Ammon's horn (tissue), 1 donor: ENCODE data around the gene TIPARP.

Source experiments
- DNase-seq: peaks from one replicate; pipeline ENCODE4 v3.0.0-alpha.2; 2016; ENCODE audit warnings: low spot score

Gene TIPARP, protein sequence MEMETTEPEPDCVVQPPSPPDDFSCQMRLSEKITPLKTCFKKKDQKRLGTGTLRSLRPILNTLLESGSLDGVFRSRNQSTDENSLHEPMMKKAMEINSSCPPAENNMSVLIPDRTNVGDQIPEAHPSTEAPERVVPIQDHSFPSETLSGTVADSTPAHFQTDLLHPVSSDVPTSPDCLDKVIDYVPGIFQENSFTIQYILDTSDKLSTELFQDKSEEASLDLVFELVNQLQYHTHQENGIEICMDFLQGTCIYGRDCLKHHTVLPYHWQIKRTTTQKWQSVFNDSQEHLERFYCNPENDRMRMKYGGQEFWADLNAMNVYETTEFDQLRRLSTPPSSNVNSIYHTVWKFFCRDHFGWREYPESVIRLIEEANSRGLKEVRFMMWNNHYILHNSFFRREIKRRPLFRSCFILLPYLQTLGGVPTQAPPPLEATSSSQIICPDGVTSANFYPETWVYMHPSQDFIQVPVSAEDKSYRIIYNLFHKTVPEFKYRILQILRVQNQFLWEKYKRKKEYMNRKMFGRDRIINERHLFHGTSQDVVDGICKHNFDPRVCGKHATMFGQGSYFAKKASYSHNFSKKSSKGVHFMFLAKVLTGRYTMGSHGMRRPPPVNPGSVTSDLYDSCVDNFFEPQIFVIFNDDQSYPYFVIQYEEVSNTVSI

GRCh38 chr3:156674046-156674910 lies at the start of gene TIPARP:
TIPARP (plus strand) TSS chr3:156674590; CDS start chr3:156677698, 3,108 bp downstream.
- DNase-seq = peak; percentile 98

DNA sequence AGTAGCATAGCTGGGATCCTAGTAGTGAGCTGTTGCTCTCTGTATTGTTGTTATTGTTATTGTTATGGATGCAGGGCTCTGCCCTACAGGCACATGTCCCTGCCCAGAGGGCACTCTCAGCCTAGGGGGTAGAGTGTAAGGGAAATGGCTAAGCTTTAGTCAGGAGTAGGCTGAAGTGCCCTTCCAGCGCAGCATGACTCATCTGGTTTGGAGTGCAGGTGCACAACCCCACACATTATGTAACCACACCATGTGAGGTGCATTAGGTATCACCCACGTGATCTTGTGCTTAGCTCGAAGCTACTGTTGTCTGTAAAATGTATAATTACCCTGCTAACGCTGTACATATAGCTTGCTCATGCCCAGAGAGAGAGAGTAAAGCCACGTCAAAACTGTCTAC lies 48.3 kb upstream of the TIPARP start:
- no peak for DNase-seq

GRCh38 chr3:156627946-156628569 lies 46.3 kb upstream of the TIPARP start:
- DNase-seq = no peak

GRCh38 chr3:156628836-156629618 lies 45.4 kb upstream of the TIPARP start:
- DNase-seq = no peak

DNA sequence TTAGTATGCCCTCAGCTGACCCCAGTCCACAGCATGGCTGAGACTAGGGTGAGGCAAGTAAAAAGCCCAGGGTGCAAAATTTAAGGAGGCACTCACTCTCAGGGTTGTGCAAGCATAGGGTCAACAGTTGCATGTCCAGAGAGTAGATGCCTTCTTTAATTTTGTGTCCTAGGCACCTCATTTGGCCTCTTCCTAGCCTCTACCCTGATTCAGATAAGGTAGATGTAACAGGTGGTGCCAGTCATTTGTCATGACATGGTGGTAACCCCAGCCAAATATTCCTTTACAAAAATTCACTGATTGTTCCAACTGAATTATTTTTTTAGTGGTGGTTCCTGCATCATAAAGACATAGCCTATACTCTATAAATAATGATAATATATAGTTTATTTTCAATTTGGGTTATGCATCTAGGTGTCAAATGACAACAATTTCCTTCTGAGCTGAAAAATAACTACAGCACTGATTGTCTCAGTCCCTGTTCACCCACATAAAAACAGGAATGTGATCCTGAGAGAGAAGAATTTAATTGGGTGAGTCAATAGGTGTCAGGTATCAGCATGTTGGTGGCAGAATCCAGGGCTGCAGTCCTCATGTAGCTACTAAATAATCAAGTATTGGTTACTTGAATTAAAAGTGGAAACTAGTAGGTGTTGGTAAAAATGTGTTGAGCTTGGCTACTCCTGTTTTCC lies 44.2 kb upstream of the TIPARP start:
- no peak for DNase-seq

GRCh38 chr3:156630773-156631093 lies 43.7 kb upstream of the TIPARP start:
- no peak for DNase-seq

DNA sequence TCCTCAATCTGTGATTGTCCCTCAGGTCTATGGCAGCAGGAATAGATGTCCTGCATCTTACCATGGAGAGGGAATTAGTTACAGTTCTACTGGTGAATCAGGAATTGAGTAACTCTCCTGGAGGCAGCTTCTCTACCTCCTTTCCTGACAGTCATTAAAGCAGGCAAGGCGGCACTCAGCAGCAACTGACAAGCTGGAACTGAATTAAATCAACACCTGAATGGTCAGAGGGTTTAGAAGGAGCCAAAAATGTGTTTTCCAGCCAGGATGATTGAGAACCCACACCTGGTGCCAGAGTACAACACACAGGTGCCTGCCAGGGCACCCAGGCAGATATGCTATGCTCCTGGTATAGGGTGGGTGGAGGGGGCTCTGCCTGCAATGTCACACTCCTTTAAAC lies 43.1 kb upstream of the TIPARP start:
- DNase-seq = no peak

DNA sequence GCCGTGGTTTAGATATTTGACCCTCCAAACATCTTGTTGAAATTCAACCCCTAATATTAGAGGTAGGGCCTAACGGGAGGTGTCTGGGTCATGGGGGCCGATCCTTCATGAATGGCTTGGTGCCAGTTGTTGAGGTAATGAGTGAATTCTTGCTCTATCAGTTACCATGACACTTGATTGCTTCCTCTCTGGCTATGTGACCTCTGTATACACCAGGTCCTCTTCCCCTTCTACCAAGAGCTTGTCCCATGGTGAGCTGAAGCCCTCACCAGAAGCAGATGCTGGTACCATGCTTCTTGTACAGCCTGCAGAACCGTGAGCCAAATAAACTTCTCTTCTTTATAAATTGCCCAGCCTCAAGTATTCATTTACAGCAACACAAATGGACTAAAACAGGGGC lies 41.8 kb upstream of the TIPARP start:
- DNase-seq = no peak

GRCh38 chr3:156633335-156633734 lies 41.1 kb upstream of the TIPARP start:
- peak; percentile 29 for DNase-seq

DNA sequence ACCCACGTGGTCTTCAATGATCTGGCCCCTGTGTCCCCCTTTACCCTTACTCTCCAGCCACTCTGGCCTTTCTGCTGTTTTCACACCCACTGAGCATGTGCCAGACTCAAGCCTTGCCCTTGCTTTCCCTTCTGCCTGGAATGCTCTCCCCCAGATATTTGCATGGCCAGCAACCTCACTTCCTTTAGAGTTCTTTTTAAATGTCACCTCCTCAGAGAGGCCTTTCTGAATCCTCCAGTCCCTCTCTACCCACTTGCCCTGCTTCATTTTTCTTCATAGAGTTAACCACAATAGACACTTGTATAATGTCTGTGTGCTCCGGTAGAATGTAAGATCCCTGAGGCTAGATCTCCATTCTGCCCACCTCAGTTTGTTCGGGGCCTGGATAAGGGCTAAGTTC lies 39.4 kb upstream of the TIPARP start:
- DNase-seq = no peak

DNA sequence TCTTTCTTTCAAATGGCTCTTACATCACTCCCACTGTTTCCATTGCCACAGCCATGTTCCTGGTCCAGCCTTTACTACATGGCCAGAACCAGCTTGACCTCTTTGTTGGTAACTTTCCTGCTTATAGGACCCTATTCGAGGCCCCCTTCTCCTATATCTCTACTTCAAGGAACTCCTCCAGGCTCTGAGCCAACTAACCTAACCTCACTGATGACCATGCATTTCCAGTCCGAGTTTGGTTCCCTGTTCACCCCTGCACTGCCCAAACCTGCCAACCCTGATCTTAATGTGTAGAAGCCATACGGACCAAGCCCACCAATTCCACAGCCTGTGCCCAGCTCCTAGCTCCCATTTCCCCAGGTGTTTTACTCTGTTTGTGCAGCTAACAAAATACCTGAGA lies 38.4 kb upstream of the TIPARP start:
- no peak for DNase-seq

DNA sequence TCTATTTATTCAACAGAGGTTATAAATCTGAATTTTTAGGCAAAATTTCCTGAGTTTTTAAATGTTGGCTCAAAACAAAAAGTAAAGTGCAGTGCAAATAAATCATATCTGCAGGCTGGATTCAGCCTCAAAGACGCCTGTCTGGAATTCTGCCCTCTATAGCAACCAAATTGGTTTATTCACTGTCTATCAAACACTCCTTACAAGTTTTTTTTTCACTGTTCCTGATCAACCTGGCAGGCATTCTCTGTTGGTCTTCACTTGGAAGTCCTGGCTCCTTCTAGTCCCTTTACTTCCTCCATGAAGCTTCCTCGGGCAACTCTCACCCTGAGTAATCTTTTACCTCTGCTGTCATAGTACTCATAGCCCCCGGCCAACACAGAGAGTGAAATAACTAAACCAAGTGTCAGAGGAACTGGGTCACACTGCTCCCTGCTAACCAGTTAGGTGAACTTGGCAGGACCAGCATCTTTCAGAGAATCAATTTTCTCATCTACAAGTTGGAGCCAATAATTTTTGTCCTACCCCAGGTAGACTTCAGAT lies 36.8 kb upstream of the TIPARP start:
- no peak for DNase-seq

GRCh38 chr3:156638271-156638670 lies 36.1 kb upstream of the TIPARP start:
- DNase-seq = no peak

DNA sequence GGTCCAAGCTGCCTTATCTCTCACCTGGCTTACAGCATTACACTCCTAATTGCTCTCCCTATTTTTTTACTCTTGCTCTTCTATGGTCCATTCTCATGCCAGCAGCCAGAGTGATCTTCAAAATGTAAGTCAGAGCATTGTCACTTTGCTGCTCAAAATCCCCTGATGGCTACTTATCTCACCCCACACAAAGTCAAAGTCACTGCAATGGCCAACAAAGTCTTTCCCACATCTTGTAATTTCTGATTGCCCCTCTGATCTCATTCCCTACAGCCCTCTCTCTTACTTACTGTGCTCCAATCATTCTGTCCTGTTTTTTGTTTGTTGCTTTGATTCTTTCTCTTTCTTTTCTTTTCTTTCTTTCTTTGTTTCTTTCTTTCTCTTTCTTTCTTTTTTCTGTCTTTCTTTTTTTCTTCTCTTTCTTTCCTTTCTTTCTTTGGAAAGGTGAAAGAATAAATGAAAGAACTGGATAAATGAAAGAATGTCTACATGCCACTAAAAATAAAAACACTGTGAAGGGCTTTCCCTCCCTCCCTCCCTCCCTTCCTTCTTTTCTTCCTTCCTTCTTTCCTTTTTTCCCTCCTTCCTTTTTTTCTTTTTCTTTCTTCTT lies 34.9 kb upstream of the TIPARP start:
- DNase-seq = no peak

DNA sequence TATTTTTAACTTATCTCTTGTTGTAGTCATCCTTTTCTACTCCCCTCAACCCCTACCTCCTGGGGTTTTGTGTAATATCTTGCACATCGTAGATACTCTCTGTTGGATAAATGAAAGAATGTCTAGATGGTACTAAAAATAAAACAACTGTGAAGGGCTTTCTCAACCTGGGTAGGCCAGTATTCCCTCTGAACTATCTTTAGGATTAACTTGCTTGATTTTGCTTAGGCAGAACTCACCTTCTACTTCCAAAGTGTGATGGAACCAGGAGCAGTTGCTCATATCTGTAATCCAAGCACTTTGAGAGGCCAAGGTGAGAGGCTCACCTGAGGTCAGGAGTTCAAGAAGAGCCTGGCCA lies 32.8 kb upstream of the TIPARP start:
- DNase-seq = no peak

DNA sequence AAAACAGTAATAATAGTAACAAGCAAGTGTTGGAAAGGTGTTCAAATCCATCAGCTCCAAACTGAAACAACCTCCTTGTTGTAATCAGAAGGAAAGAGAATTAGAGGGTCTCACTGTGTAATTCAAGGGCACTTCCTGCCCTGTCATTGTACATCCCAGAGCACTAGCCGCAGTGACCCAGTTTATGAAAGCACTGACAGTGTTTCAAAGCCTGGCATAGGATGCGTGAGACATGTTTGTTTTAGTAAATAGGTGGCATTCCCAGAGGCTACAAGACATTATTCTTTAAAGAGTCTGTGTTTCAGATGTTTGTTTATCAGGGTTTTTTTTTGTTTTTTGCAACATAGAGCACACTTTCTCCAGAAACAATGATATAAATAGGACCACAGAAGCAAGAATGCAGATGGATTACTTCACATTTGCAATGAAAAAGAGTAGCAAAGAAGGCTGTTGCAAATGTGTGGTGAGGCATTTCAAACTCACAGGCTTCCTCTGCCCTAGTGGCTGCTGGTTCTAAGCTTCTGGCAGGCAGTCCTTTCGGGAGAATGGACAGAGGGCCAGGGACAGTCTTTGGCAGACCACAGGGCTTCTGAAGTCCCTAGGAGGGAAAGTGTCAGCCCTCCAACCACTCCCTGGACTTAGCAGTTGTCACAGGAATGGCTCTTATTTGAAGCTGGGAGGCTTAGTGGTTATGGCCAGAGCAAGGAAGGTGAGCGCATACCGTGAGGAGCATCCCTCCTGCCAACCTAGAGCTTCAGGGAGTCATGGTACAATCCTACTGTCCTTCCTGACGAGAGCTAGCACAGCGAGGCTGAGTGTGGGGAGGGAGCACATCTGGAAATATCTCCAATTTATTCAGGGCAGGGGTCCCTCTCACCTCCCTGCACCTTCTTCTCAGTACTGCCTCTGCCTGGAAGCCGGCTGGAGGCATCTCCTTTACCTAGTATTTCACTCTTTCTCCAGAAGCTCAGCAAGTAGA lies 31.4 kb upstream of the TIPARP start:
- peak; percentile 60 for DNase-seq

DNA sequence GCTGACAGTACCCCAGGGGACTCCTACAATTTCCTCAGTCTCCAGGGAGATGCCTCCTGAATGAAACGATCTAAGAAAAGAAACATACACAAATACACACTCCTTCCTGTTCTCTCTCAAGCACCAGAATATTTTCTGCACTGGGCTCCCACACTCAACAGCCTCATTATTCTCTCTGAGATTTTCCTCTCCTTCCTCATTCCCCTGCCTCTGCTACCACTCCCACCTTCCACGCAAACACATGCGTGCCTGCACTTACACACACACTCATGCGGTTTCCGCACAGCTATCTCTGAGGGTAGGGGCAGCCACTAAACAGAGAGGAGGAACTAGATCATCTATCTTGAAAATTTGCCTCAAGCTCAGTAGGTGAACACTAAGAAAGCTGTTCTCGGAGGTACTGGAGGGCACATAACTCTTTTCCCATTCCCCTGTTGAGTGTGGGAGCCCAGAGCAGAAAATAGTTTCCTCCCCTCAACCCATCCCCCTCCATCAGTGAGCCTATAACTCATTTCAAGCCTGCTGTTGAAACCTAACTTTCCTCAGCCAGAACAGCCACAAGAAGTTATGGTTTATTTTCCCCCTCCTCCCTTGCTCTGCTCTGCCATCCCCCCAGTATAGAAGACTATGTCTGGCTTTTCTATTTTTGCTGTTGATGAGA lies 30.5 kb upstream of the TIPARP start:
- DNase-seq = peak; percentile 56

DNA sequence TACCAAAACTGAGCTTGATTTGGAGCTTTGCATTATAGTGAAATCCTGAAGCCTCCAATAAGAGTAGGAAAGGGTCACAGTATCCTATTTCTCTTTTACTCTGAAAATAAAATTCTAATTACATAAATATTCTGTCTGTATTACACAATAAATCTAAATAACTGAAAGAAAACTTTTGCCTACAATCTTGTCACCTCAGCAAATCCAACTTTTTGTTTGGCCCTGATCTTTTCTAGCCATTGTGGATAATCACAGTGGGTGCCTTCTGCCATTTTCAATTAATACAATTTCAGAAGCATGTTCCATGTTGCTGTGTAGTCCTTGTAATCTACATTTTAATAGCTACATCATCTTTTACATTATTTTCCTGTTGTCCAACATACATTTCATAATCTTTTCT lies 29.4 kb upstream of the TIPARP start:
- DNase-seq = no peak

DNA sequence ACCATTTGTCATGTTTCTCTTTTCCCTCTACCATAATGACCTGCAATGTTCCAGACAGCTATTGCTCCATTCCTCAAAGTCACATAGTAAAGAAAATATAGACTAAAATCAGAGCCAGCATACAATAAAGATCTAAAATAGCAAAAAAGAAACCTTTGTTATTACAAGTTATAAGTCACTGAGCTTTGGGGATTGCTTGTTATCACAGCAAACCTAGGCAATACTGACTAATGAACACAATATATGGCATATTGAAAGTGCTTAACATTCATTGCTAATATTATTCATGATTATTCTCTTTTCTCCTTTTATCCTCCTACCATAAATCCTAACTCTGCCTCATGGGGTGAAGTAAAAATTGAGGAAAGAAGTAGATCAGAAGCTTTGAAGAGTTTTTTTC lies 27.4 kb upstream of the TIPARP start:
- no peak for DNase-seq
